NOMO-1 treated with dmso at 0.1 percent for 144 hours (cell line): ENCODE measurements around the gene ERC2.

Experiments used
- DNase-seq: peaks from one replicate; lab custom pipeline; 2025; ENCODE audit not compliant: unreplicated experiment; lab: John Stamatoyannopoulos, UW

Gene ERC2

GRCh38 chr3:55659701-55660100 lies 808.6 kb downstream of the ERC2 start:
- no peak for DNase-seq

- DNase-seq, result no peak
Observed at GRCh38 chr3:55658690-55659562, 809.3 kb downstream of the ERC2 start.

- DNase-seq, result no peak
Observed at GRCh38 chr3:55658270-55658669, 810.0 kb downstream of the ERC2 start.

GRCh38 chr3:55655544-55655943 lies 812.7 kb downstream of the ERC2 start:
- no peak for DNase-seq

GRCh38 chr3:55654123-55654760 lies 814.0 kb downstream of the ERC2 start:
- DNase-seq, result no peak

- DNase-seq, result no peak
Observed at GRCh38 chr3:55651011-55651410, 817.3 kb downstream of the ERC2 start.

- no peak for DNase-seq
Observed at GRCh38 chr3:55650011-55650410, 818.3 kb downstream of the ERC2 start.

GRCh38 chr3:55649554-55649953 lies 818.7 kb downstream of the ERC2 start:
- no peak for DNase-seq

GRCh38 chr3:55648591-55649318 lies 819.5 kb downstream of the ERC2 start:
- no peak for DNase-seq

- DNase-seq, result no peak
Observed at GRCh38 chr3:55647670-55648069, 820.6 kb downstream of the ERC2 start.

GRCh38 chr3:55647063-55647462 lies 821.2 kb downstream of the ERC2 start:
- no peak for DNase-seq

GRCh38 chr3:55646121-55646520 lies 822.1 kb downstream of the ERC2 start:
- DNase-seq, result no peak

- DNase-seq, result no peak
Observed at GRCh38 chr3:55645422-55645821, 822.8 kb downstream of the ERC2 start.

GRCh38 chr3:55643283-55643682 lies 825.0 kb downstream of the ERC2 start:
- DNase-seq, result no peak

- no peak for DNase-seq
Observed at GRCh38 chr3:55641964-55642363, 826.3 kb downstream of the ERC2 start.

- DNase-seq, result no peak
Observed at GRCh38 chr3:55639896-55640765, 828.1 kb downstream of the ERC2 start.

- DNase-seq, result no peak
Observed at GRCh38 chr3:55639143-55639542, 829.1 kb downstream of the ERC2 start.

GRCh38 chr3:55637906-55638638 lies 830.2 kb downstream of the ERC2 start:
- DNase-seq, result no peak

- DNase-seq, result no peak
Observed at GRCh38 chr3:55636300-55637195, 831.7 kb downstream of the ERC2 start.
